ENCODE data around the gene BANP. TPM values are rescaled to one million over a fixed set of nuclear protein-coding genes. Genes with fewer than 3 reads are reported as not detected.
"Not testable (repeated sequence)": the region's sequence is repeated elsewhere in the genome, so short reads cannot be mapped to it uniquely, and the experiment has no call there.

The BANP gene
- total and polyA plus RNA-seq, 2 donors: 27.0 to 29.7 TPM

GRCh38 chr16:88094900-88095299 is 143.7 kb downstream of the BANP start:
- 93% methylated on average over 3 of the region's 3 CpGs for WGBS
- H3K27ac ChIP-seq (ENCODE audit: low read depth in 1 of 2, low read length in 1 of 2): not testable (repeated sequence)

DNA sequence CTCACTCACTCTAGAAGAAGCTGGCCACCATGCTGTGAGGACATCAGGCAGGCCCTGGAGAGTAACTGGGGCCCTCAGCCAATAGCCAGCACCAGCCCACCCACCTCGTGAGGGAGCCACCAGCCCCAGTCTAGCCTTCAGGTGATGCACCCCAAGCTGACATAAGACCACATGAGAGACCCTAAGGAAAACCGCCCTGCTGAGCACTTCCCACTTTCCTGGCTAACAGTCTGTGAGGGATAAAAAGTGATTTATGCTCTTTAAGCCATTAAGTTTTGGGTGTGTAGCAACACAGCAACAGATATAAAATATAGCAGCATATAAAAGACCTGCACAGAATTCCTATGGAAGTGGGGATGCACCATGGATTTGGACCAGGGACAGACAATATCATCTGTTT is 145.4 kb downstream of the BANP start:
- not testable (repeated sequence) for H3K27ac ChIP-seq (ENCODE audit: low read depth in 1 of 2, low read length in 1 of 2); H3K36me3 ChIP-seq (ENCODE audit: control insufficient read depth in 2 of 2, insufficient read depth in 2 of 2, low read length in 1 of 2); H3K4me3 ChIP-seq (ENCODE audit: low read length in 2 of 2); H3K9me3 ChIP-seq (ENCODE audit: control insufficient read depth in 2 of 2, insufficient read depth in 1 of 2, low read length in 1 of 2); DNase-seq (ENCODE audit: low read depth in 6 of 9, low spot score in 9 of 9); H3K4me1 ChIP-seq (ENCODE audit: control insufficient read depth in 2 of 2, insufficient read depth in 2 of 2, low read length in 2 of 2)
- peaks cover 3 to 24% of the 10 kb centered on the region in 2 donors for H3K27me3 ChIP-seq (ENCODE audit: control insufficient read depth in 2 of 2, insufficient read depth in 1 of 2, low read length in 1 of 2)
- 90% methylated on average over 2 of the region's 2 CpGs for WGBS

More at GRCh38 chr16:88094900-88095299, 143.7 kb downstream of the BANP start:
- H3K27me3 ChIP-seq (ENCODE audit: control insufficient read depth in 2 of 2, insufficient read depth in 1 of 2, low read length in 1 of 2); DNase-seq (ENCODE audit: low read depth in 6 of 9, low spot score in 9 of 9); H3K4me1 ChIP-seq (ENCODE audit: control insufficient read depth in 2 of 2, insufficient read depth in 2 of 2, low read length in 2 of 2); H3K9me3 ChIP-seq (ENCODE audit: control insufficient read depth in 2 of 2, insufficient read depth in 1 of 2, low read length in 1 of 2); H3K36me3 ChIP-seq (ENCODE audit: control insufficient read depth in 2 of 2, insufficient read depth in 2 of 2, low read length in 1 of 2); H3K4me3 ChIP-seq (ENCODE audit: low read length in 2 of 2): not testable (repeated sequence)

- H3K9me3 ChIP-seq (ENCODE audit: control insufficient read depth in 2 of 2, insufficient read depth in 1 of 2, low read length in 1 of 2); H3K4me3 ChIP-seq (ENCODE audit: low read length in 2 of 2); H3K36me3 ChIP-seq (ENCODE audit: control insufficient read depth in 2 of 2, insufficient read depth in 2 of 2, low read length in 1 of 2); H3K4me1 ChIP-seq (ENCODE audit: control insufficient read depth in 2 of 2, insufficient read depth in 2 of 2, low read length in 2 of 2); DNase-seq (ENCODE audit: low read depth in 6 of 9, low spot score in 9 of 9); H3K27ac ChIP-seq (ENCODE audit: low read depth in 1 of 2, low read length in 1 of 2): not testable (repeated sequence)
- 92% methylated on average over 25 of the region's 25 CpGs for WGBS
- H3K27me3 ChIP-seq (ENCODE audit: control insufficient read depth in 2 of 2, insufficient read depth in 1 of 2, low read length in 1 of 2): peaks cover 3 to 32% of the 10 kb centered on the region in 2 donors
These were observed 147.7 kb downstream of the BANP start for GRCh38 chr16:88098731-88099562.

- Histone ChIP-seq H3K9me3 (ENCODE audit: control insufficient read depth in 2 of 2, insufficient read depth in 1 of 2, low read length in 1 of 2) (peaks cover 1 to 5% of the 10 kb centered on the region in 2 donors), H3K27ac (ENCODE audit: low read depth in 1 of 2, low read length in 1 of 2) (no peak overlapping the region), H3K4me3 (ENCODE audit: low read length in 2 of 2) (no peak overlapping the region), H3K36me3 (ENCODE audit: control insufficient read depth in 2 of 2, insufficient read depth in 2 of 2, low read length in 1 of 2) (no peaks in the 10 kb centered on the region), H3K27me3 (ENCODE audit: control insufficient read depth in 2 of 2, insufficient read depth in 1 of 2, low read length in 1 of 2) (peaks cover 3 to 32% of the 10 kb centered on the region in 2 donors), H3K4me1 (ENCODE audit: control insufficient read depth in 2 of 2, insufficient read depth in 2 of 2, low read length in 2 of 2) (no peaks in the 10 kb centered on the region)
- DNase-seq (ENCODE audit: low read depth in 6 of 9, low spot score in 9 of 9): no peak
- 93% methylated on average over 17 of the region's 17 CpGs for WGBS
These were observed 148.3 kb downstream of the BANP start for GRCh38 chr16:88099563-88099890.

DNA sequence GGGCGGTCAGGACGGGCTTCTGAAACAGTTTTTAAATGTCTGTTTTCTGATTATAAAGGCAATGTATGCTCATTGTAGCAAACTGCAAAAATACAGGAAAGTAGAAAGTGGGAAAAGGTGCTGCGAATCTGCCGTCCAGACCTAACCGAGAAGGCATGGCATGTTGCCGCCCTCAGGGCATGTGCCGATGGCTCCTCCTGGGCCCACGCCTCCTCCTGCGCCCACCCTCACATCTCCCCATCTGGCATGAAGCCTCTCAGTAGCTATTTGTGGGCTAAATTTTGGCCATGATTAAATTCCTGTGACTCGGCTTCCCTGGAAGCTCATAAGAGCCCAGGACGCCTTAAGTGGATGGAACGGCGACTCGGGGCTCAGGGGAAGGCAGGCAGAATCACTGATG is 148.7 kb downstream of the BANP start:
- H3K36me3 ChIP-seq (ENCODE audit: control insufficient read depth in 2 of 2, insufficient read depth in 2 of 2, low read length in 1 of 2); H3K4me1 ChIP-seq (ENCODE audit: control insufficient read depth in 2 of 2, insufficient read depth in 2 of 2, low read length in 2 of 2); H3K27ac ChIP-seq (ENCODE audit: low read depth in 1 of 2, low read length in 1 of 2); H3K9me3 ChIP-seq (ENCODE audit: control insufficient read depth in 2 of 2, insufficient read depth in 1 of 2, low read length in 1 of 2); H3K4me3 ChIP-seq (ENCODE audit: low read length in 2 of 2); DNase-seq (ENCODE audit: low read depth in 6 of 9, low spot score in 9 of 9): not testable (repeated sequence)
- 93% methylated on average over 14 of the region's 14 CpGs for WGBS
- H3K27me3 ChIP-seq (ENCODE audit: control insufficient read depth in 2 of 2, insufficient read depth in 1 of 2, low read length in 1 of 2): peaks cover 3 to 32% of the 10 kb centered on the region in 2 donors

DNA sequence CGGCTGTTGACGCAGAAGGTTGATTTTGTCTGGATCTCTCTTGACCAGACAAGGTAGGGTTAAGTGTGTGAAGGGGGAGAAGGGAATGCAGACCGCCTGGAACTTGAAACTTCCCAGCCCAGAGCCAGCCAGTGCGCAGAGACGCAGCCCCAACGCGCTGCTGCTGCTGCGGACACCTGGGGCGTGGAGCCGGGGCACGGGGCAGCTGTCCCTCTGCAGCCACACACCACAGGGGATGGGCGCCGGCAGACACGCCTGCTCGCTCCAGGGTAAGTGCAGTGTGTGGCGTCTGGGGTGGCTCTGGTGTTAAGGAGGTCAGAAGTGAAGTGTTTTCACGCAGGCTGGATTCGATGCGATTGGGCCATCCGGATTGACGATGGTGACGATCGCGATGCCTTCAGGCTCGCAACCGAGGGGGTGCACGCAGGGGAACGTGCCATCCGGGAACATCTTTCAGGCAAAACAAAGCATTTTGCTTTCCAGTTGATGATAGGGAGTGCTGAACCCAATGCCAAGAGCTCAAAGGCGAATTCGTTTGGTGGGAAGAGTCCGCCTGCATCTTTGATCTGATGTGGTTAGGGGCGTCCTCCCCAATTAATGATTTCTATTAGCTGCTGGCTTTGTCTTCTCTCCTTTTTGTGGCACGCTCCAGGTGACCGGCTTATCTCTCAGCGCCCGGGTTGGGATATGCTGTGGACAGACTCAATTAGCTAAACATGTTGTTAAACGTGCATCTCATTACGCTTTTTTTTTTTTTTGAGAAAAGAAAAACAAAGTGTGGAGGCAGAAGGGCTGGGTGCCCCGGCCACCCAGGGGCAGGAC is 149.8 kb downstream of the BANP start:
- H3K4me1 ChIP-seq (ENCODE audit: control insufficient read depth in 2 of 2, insufficient read depth in 2 of 2, low read length in 2 of 2); H3K36me3 ChIP-seq (ENCODE audit: control insufficient read depth in 2 of 2, insufficient read depth in 2 of 2, low read length in 1 of 2); DNase-seq (ENCODE audit: low read depth in 6 of 9, low spot score in 9 of 9); H3K27ac ChIP-seq (ENCODE audit: low read depth in 1 of 2, low read length in 1 of 2); H3K4me3 ChIP-seq (ENCODE audit: low read length in 2 of 2); H3K9me3 ChIP-seq (ENCODE audit: control insufficient read depth in 2 of 2, insufficient read depth in 1 of 2, low read length in 1 of 2): not testable (repeated sequence)
- WGBS: 38% methylated on average over 40 of the region's 40 CpGs
- peaks cover 3 to 32% of the 10 kb centered on the region in 2 donors for H3K27me3 ChIP-seq (ENCODE audit: control insufficient read depth in 2 of 2, insufficient read depth in 1 of 2, low read length in 1 of 2)

- peaks cover 3 to 32% of the 10 kb centered on the region in 2 donors for H3K27me3 ChIP-seq (ENCODE audit: control insufficient read depth in 2 of 2, insufficient read depth in 1 of 2, low read length in 1 of 2)
- H3K9me3 ChIP-seq (ENCODE audit: control insufficient read depth in 2 of 2, insufficient read depth in 1 of 2, low read length in 1 of 2); H3K4me1 ChIP-seq (ENCODE audit: control insufficient read depth in 2 of 2, insufficient read depth in 2 of 2, low read length in 2 of 2); H3K27ac ChIP-seq (ENCODE audit: low read depth in 1 of 2, low read length in 1 of 2); H3K36me3 ChIP-seq (ENCODE audit: control insufficient read depth in 2 of 2, insufficient read depth in 2 of 2, low read length in 1 of 2); H3K4me3 ChIP-seq (ENCODE audit: low read length in 2 of 2); DNase-seq (ENCODE audit: low read depth in 6 of 9, low spot score in 9 of 9): not testable (repeated sequence)
- WGBS: 32% methylated on average over 21 of the region's 21 CpGs
These were observed 150.4 kb downstream of the BANP start for GRCh38 chr16:88101623-88102105.

- no peaks in the 10 kb centered on the region for H3K36me3 ChIP-seq (ENCODE audit: control insufficient read depth in 2 of 2, insufficient read depth in 2 of 2, low read length in 1 of 2)
- H3K9me3 ChIP-seq (ENCODE audit: control insufficient read depth in 2 of 2, insufficient read depth in 1 of 2, low read length in 1 of 2): peaks cover 0 to 1% of the 10 kb centered on the region in 2 donors
- no peak overlapping the region for H3K4me3 ChIP-seq (ENCODE audit: low read length in 2 of 2)
- H3K27ac ChIP-seq (ENCODE audit: low read depth in 1 of 2, low read length in 1 of 2): no peak overlapping the region
- H3K27me3 ChIP-seq (ENCODE audit: control insufficient read depth in 2 of 2, insufficient read depth in 1 of 2, low read length in 1 of 2): peaks cover 3 to 32% of the 10 kb centered on the region in 2 donors
- WGBS: 93% methylated on average over 17 of the region's 17 CpGs
- no peaks in the 10 kb centered on the region for H3K4me1 ChIP-seq (ENCODE audit: control insufficient read depth in 2 of 2, insufficient read depth in 2 of 2, low read length in 2 of 2)
- DNase-seq (ENCODE audit: low read depth in 6 of 9, low spot score in 9 of 9): no peak
These were observed 151.4 kb downstream of the BANP start for GRCh38 chr16:88102597-88102996.

- H3K4me3 ChIP-seq (ENCODE audit: low read length in 2 of 2): no peak overlapping the region
- H3K36me3 ChIP-seq (ENCODE audit: control insufficient read depth in 2 of 2, insufficient read depth in 2 of 2, low read length in 1 of 2): no peaks in the 10 kb centered on the region
- no peak overlapping the region for H3K27ac ChIP-seq (ENCODE audit: low read depth in 1 of 2, low read length in 1 of 2)
- H3K4me1 ChIP-seq (ENCODE audit: control insufficient read depth in 2 of 2, insufficient read depth in 2 of 2, low read length in 2 of 2): no peaks in the 10 kb centered on the region
- peaks cover 0 to 1% of the 10 kb centered on the region in 2 donors for H3K9me3 ChIP-seq (ENCODE audit: control insufficient read depth in 2 of 2, insufficient read depth in 1 of 2, low read length in 1 of 2)
- WGBS: 94% methylated on average over 15 of the region's 15 CpGs
- peaks cover 3 to 32% of the 10 kb centered on the region in 2 donors for H3K27me3 ChIP-seq (ENCODE audit: control insufficient read depth in 2 of 2, insufficient read depth in 1 of 2, low read length in 1 of 2)
- DNase-seq (ENCODE audit: low read depth in 6 of 9, low spot score in 9 of 9): no peak
These were observed 151.8 kb downstream of the BANP start for GRCh38 chr16:88103011-88103410.
